PC-3 (cell line): ENCODE data around the gene CCNL2. TPM values are rescaled to one million over a fixed set of nuclear protein-coding genes. Genes with fewer than 3 reads are reported as not detected.

ENCODE experiments used
- ATAC-seq: fragments of 200-7000 bp; cut with Tn5 transposase; 2 replicates; pipeline ENCODE4 v1.9.1; 2020; ENCODE audit warnings: mild to moderate bottlenecking, moderate library complexity
- BruUV-seq: library from RNA; stranded (reverse); fragments of 400-500 nt; replicated peaks from 2 replicates; lab custom pipeline; 2021; lab: Mats Ljungman, UMichigan
- CTCF ChIA-PET: fragments of 300-600 bp; sonication (Branson Sonifier 250); formaldehyde crosslinking; loops from one replicate; lab custom pipeline; 2022; ENCODE audit warnings: antibody characterized with exemption; lab: Charles Lee
- POLR2A ChIA-PET: fragments of 300-600 bp; sonication (Branson Sonifier 250); formaldehyde crosslinking; loops from one replicate; lab custom pipeline; 2022; ENCODE audit warnings: antibody characterized with exemption; ENCODE audit not compliant: unreplicated experiment; lab: Charles Lee
- DNase-seq: peaks from one replicate; pipeline ENCODE4 v3.0.0-alpha.2; 2015
- H2AFZ ChIP-seq: fragments of 300-600 bp; sonication (generic); 2 replicates; pipeline ENCODE4 v1.6.0; 2016; ENCODE audit warnings: antibody characterized with exemption, low read length
- H3F3A ChIP-seq: fragments of 300-600 bp; sonication (generic); one replicate; pipeline ENCODE4 v1.6.0; 2017; ENCODE audit warnings: antibody characterized with exemption, low read length, control low read depth, mild to moderate bottlenecking; ENCODE audit not compliant: unreplicated experiment
- H3K27ac ChIP-seq: fragments of 300-600 bp; sonication (generic); 2 replicates; pipeline ENCODE4 v1.5.1; 2016; ENCODE audit warnings: mild to moderate bottlenecking, low read length
- H3K27me3 ChIP-seq: fragments of 300-600 bp; sonication (generic); 2 replicates; pipeline ENCODE4 v1.6.1; 2016; ENCODE audit warnings: low read length, mixed read lengths
- H3K36me3 ChIP-seq: fragments of 300-600 bp; sonication (generic); 2 replicates; pipeline ENCODE4 v1.6.1; 2016; ENCODE audit warnings: low read depth, mixed run types, low read length, mixed read lengths
- H3K4me1 ChIP-seq: fragments of 300-600 bp; sonication (generic); 2 replicates; pipeline ENCODE4 v1.5.1; 2016; ENCODE audit warnings: low read length; ENCODE audit not compliant: insufficient read depth
- H3K4me2 ChIP-seq: fragments of 300-600 bp; sonication (generic); 2 replicates; pipeline ENCODE4 v1.6.0; 2016; ENCODE audit warnings: low read length
- H3K4me3 ChIP-seq: fragments of 300-600 bp; sonication (generic); 2 replicates; pipeline ENCODE4 v1.5.1; 2016; ENCODE audit warnings: mild to moderate bottlenecking, low read length, mixed read lengths
- H3K79me2 ChIP-seq: fragments of 300-600 bp; sonication (generic); 2 replicates; pipeline ENCODE4 v1.6.1; 2017; ENCODE audit warnings: low read length, mixed read lengths
- H3K9ac ChIP-seq: fragments of 300-600 bp; sonication (generic); 2 replicates; pipeline ENCODE4 v1.6.0; 2016; ENCODE audit warnings: mild to moderate bottlenecking, low read length
- H3K9me2 ChIP-seq: fragments of 300-600 bp; sonication (generic); replicated peaks from 2 replicates; pipeline ENCODE4 v1.6.1; 2016; ENCODE audit warnings: mixed run types, low read length, mixed read lengths
- H3K9me3 ChIP-seq: fragments of 300-600 bp; sonication (generic); 2 replicates; pipeline ENCODE4 v1.6.1; 2016; ENCODE audit warnings: low read length, mixed read lengths
- H4K20me1 ChIP-seq: fragments of 300-600 bp; sonication (generic); 2 replicates; pipeline ENCODE4 v1.6.1; 2016; ENCODE audit warnings: low read length, mixed read lengths
- EZH2 ChIP-seq: fragments of 300-600 bp; sonication (generic); IDR thresholded peaks from one replicate; pipeline ENCODE4 v1.6.1; 2017; ENCODE audit warnings: antibody characterized with exemption, mild to moderate bottlenecking, low read length; ENCODE audit not compliant: unreplicated experiment
- EZH2phosphoT487 ChIP-seq: fragments of 300-600 bp; sonication (generic); IDR thresholded peaks from 2 replicates; pipeline ENCODE4 v1.6.1; 2018; ENCODE audit warnings: mild to moderate bottlenecking, antibody characterized with exemption, low read length, borderline replicate concordance
- intact Hi-C: fragments of 100-400 bp; cut with micrococcal nuclease; formaldehyde crosslinking; loops from 2 replicates; pipeline ENCODE4 v1.9.0; 2023
- total RNA-seq: library from RNA; depleted of rRNA; stranded (reverse); fragments of >200 nt; gene quantifications from 2 replicates; pipeline ENCODE4 v1.2.3, GENCODE V29; 2014
- TF ChIP-seq, protein P1 (sequence below): fragments of 300-600 bp; sonication (generic); conservative IDR thresholded peaks from 2 replicates; pipeline ENCODE4 v1.5.1; 2017; ENCODE audit warnings: antibody characterized with exemption, low read depth, mild to moderate bottlenecking, low read length

Gene CCNL2
- total RNA-seq, 1 experiment from 2014 or later, result 385 TPM

DNA sequence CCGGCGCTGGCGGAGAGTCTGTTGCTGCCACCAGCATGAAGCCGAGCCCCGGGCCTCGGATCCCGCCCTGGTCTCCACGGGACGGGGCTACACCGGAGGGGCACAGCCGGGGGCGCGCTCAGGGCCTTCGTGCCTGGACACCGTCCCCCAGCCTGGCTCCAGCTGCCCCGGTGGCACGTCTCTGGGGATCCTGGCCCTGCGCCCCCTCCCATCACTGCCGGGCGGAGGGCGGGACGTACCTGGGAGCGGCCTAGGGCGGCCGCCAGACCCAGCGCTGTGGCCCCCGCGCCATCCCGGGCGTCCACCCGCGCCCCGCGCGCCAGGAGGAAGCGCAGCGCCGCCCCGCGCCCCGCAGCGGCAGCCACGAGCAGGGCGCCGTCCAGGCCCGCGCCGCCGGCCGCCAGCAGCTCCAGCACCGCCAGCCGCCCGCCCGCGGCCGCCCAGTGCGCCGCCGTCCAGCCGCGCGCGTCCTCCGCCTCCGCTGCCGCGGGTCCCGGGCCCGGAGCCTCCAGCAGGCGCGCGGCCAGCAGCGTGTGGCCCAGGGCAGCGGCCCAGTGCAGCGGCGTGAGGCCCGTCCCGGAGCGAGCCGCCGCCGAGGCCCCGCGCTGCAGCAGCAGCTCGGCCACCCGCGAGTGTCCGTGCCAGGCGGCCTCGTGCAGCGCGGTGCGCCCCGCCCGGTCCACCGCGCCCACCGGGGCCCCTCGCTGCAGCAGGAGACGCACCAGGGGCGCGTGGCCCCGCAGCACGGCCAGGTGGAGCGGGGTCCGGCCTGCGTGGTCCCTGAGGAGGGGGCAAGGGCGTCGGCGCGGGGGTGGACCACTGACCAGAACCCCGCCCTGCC is 20.9 kb upstream of the CCNL2 start:
- H3K4me2 ChIP-seq, result no peak overlapping the region
- no peaks in the 10 kb centered on the region for H3K79me2 ChIP-seq
- ChIA-PET CTCF (interaction anchor here (0.6 to 1.0 kb wide), 2 partner anchors 18 to 128 kb away, joined by 3 to 5 read pairs; no protein-coding TSS in a partner anchor), POLR2A (no interaction called here)
- H3K27me3 ChIP-seq, result no peaks in the 10 kb centered on the region
- H3K9me2 ChIP-seq, result no peaks in the 10 kb centered on the region
- intact Hi-C loops, result no loop called here
- TF ChIP-seq EZH2phosphoT487 (no peak), EZH2 (no peak)
- TF ChIP-seq, protein P1, sequence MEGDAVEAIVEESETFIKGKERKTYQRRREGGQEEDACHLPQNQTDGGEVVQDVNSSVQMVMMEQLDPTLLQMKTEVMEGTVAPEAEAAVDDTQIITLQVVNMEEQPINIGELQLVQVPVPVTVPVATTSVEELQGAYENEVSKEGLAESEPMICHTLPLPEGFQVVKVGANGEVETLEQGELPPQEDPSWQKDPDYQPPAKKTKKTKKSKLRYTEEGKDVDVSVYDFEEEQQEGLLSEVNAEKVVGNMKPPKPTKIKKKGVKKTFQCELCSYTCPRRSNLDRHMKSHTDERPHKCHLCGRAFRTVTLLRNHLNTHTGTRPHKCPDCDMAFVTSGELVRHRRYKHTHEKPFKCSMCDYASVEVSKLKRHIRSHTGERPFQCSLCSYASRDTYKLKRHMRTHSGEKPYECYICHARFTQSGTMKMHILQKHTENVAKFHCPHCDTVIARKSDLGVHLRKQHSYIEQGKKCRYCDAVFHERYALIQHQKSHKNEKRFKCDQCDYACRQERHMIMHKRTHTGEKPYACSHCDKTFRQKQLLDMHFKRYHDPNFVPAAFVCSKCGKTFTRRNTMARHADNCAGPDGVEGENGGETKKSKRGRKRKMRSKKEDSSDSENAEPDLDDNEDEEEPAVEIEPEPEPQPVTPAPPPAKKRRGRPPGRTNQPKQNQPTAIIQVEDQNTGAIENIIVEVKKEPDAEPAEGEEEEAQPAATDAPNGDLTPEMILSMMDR, result no peak
- DNase-seq (no peak), ATAC-seq (peak; percentile 66)
- H3K9me3 ChIP-seq, result no peaks in the 10 kb centered on the region
- no peak overlapping the region for H3K9ac ChIP-seq
- H3K4me3 ChIP-seq, result no peak overlapping the region
- BruUV-seq, result no TSS peak
- no peaks in the 10 kb centered on the region for H4K20me1 ChIP-seq
- H3K4me1 ChIP-seq, result peaks cover 15% of the 10 kb centered on the region
- no peaks in the 10 kb centered on the region for H3F3A ChIP-seq
- peak overlapping the region; percentile 49; the same call in 1 of the 2 replicates for H2AFZ ChIP-seq
- H3K36me3 ChIP-seq, result no peaks in the 10 kb centered on the region
- H3K27ac ChIP-seq, result no peak overlapping the region

DNA sequence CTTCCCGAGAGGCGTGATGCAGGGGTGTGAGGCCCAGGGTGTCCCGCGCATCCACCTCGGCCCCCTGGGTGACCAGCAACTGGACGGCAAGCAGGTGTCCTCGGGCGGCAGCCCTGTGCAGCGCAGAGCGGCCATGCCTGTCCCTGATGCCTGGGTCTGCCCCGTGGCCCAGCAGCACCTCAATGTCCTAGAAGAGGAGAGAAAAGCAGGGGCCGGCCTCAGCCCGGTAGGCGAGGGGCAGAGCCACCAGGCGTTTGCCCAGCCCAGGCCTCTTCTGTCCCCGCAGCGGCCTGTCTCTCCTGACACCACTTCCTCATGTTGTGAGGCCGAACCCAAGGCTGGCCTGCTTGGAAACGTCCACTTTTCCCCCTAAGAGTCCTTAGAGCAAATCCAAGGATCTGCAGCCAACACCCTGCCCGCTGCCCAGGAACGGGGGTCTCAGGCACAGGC is 20.3 kb upstream of the CCNL2 start:
- Histone ChIP-seq H3K27me3 (no peaks in the 10 kb centered on the region), H3K79me2 (no peaks in the 10 kb centered on the region), H3K9ac (no peak overlapping the region), H3K36me3 (no peaks in the 10 kb centered on the region), H3F3A (no peaks in the 10 kb centered on the region), H3K9me3 (no peaks in the 10 kb centered on the region), H3K4me3 (no peak overlapping the region), H4K20me1 (no peaks in the 10 kb centered on the region), H2AFZ (peak overlapping the region; percentile 49; the same call in 1 of the 2 replicates), H3K4me2 (no peak overlapping the region), H3K27ac (no peak overlapping the region), H3K4me1 (peaks cover 15% of the 10 kb centered on the region), H3K9me2 (no peaks in the 10 kb centered on the region)
- ChIA-PET CTCF (interaction anchor here (0.6 to 1.0 kb wide), 2 partner anchors 17 to 129 kb away, joined by 3 to 5 read pairs; no protein-coding TSS in a partner anchor), POLR2A (no interaction called here)
- ATAC-seq, result no peak
- intact Hi-C loops, result no loop called here
- DNase-seq, result no peak
- TF ChIP-seq EZH2, result no peak
- TF ChIP-seq, protein P1, result no peak
- TF ChIP-seq EZH2phosphoT487, result no peak
- BruUV-seq, result no TSS peak
